ENCODE data around the gene HS3ST3A1. TPM values are rescaled to one million over a fixed set of nuclear protein-coding genes. Genes with fewer than 3 reads are reported as not detected.

The HS3ST3A1 gene
- total RNA-seq, 1 experiment from 2014 or later = 47.6 TPM

DNA sequence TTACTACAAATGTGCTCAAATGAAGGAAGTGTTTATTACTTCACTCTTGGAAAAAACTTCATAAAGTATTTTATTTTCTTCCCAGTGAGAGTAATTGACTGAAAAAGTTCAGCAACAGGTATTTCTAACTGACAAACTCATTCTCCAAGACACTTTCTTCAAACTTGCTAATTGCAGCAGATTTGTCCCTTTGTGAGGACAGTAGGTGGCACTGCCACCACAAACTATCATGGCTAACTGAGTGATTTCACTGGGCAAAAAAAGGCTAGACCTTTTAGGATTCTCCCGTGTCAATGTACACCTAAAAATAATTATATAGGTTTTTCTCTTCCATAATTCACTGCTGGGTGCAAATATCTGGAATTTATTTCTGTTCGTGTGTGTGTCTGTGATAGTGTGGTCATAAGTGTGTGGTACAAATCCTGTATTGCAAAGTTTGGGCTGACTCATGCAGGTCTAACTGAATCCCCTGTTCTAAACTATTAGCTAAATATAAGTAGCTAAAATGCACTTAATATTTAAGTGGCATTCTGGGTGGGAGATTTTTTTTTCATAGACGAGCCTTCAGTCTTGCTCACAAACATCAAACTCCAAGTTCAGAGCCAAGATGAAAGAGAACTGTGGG, 3.9 kb downstream of the HS3ST3A1 start:
- ATAC-seq = no peak
- intact Hi-C loops (cut with micrococcal nuclease) = loop anchor here (1.0 to 10.0 kb wide), 2 partner anchors 467 to 704 kb away; partner anchors contain the start of gene COX10
- ChIA-PET POLR2A (ENCODE audit: unreplicated experiment) (no interaction called here), CTCF (no interaction called here)
- no TSS peak for BruUV-seq (replicated peaks)
- Histone ChIP-seq H3K9me2 (replicated peaks; ENCODE audit: low read length) (no peaks in the 10 kb centered on the region), H3K79me2 (ENCODE audit: low read length) (peaks cover 89% of the 10 kb centered on the region), H3K4me1 (ENCODE audit: insufficient read depth, low read length) (peaks cover 29% of the 10 kb centered on the region; the same call in 1 of the 2 replicates), H3F3A (ENCODE audit: low read length, unreplicated experiment) (no peaks in the 10 kb centered on the region), H3K27me3 (ENCODE audit: low read length) (peaks cover 15% of the 10 kb centered on the region), H3K4me2 (ENCODE audit: low read length) (peak overlapping the region; percentile 87), H3K9me3 (ENCODE audit: low read length) (no peaks in the 10 kb centered on the region), H3K36me3 (ENCODE audit: low read depth, low read length) (no peaks in the 10 kb centered on the region), H3K4me3 (ENCODE audit: low read length) (peak overlapping the region; percentile 71), H4K20me1 (ENCODE audit: low read length) (no peaks in the 10 kb centered on the region), H3K27ac (ENCODE audit: low read length) (no peak overlapping the region), H3K9ac (ENCODE audit: low read length) (peak overlapping the region; percentile 81; the same call in 1 of the 2 replicates), H2AFZ (ENCODE audit: low read length) (no peak overlapping the region)
- DNase-seq = peak; percentile 78
- no peak for TF ChIP-seq EZH2phosphoT487 (IDR thresholded peaks at IDR 0.05; ENCODE audit: borderline replicate concordance, low read length)
- TF ChIP-seq CTCF (conservative IDR thresholded peaks at IDR 0.05; ENCODE audit: low read depth, low read length) = peak; percentile 94

DNA sequence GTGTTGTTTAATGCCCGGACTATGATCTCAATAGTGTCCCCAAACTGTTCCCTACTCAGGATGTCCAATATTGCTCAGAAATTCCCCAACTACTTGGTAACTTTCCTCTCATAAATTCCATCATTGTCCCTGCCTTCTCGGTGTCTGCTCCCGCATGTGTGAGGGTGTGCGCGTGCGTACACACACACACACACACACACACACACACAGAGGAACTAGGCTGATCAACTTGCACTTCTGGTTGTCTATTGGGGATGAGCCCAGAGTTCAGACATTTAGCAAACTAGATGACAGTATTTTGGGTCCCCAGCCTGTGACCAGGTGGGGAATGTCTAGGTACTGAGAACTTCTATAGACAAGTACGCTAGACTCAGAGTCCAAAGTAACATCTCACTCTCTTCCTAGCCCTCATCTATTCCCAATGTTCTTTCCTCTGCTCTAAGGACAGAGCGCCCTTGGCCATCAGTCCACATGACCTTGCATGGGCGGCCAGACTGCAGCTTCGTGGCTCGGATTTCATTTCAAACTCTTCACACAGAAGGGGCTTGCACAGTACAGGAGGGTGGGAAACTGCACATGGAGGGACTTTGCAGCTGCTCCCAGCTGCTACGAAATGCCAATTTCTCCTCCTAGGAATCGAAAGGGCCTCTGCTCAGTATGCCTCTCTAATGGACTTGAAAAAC, 5.3 kb downstream of the HS3ST3A1 start:
- H3K4me1 ChIP-seq (ENCODE audit: insufficient read depth, low read length) = peaks cover 28% of the 10 kb centered on the region; the same call in 1 of the 2 replicates
- peaks cover 12% of the 10 kb centered on the region for H3K27me3 ChIP-seq (ENCODE audit: low read length)
- ChIA-PET POLR2A (ENCODE audit: unreplicated experiment) (no interaction called here), CTCF (no interaction called here)
- H3F3A ChIP-seq (ENCODE audit: low read length, unreplicated experiment) = no peaks in the 10 kb centered on the region
- no peak overlapping the region for H3K9ac ChIP-seq (ENCODE audit: low read length)
- TF ChIP-seq EZH2 (IDR thresholded peaks at IDR 0.05; ENCODE audit: low read length, unreplicated experiment) (no peak), CTCF (conservative IDR thresholded peaks at IDR 0.05; ENCODE audit: low read depth, low read length) (no peak), EZH2phosphoT487 (IDR thresholded peaks at IDR 0.05; ENCODE audit: borderline replicate concordance, low read length) (no peak)
- H4K20me1 ChIP-seq (ENCODE audit: low read length) = no peaks in the 10 kb centered on the region
- H3K9me3 ChIP-seq (ENCODE audit: low read length) = no peaks in the 10 kb centered on the region
- H3K4me2 ChIP-seq (ENCODE audit: low read length) = peak overlapping the region; percentile 87
- DNase-seq (no peak), ATAC-seq (no peak)
- H2AFZ ChIP-seq (ENCODE audit: low read length) = peak overlapping the region; percentile 4; the same call in 1 of the 2 replicates
- no peaks in the 10 kb centered on the region for H3K9me2 ChIP-seq (replicated peaks; ENCODE audit: low read length)
- no peaks in the 10 kb centered on the region for H3K36me3 ChIP-seq (ENCODE audit: low read depth, low read length)
- intact Hi-C loops (cut with micrococcal nuclease) = loop anchor here (10.0 kb wide), 1 partner anchor 468 kb away; the partner anchor contains the start of gene COX10
- H3K79me2 ChIP-seq (ENCODE audit: low read length) = peaks cover 100% of the 10 kb centered on the region
- no peak overlapping the region for H3K27ac ChIP-seq (ENCODE audit: low read length)
- peak overlapping the region; percentile 30 for H3K4me3 ChIP-seq (ENCODE audit: low read length)
- no TSS peak for BruUV-seq (replicated peaks)

GRCh38 chr17:13595599-13595899, 6.2 kb downstream of the HS3ST3A1 start:
- ChIA-PET CTCF (interaction anchor here (0.6 kb wide), 1 partner anchor 76 kb away, joined by 3 read pairs; no protein-coding TSS in a partner anchor), POLR2A (ENCODE audit: unreplicated experiment) (no interaction called here)
- Histone ChIP-seq H3K9ac (ENCODE audit: low read length) (no peak overlapping the region), H3K36me3 (ENCODE audit: low read depth, low read length) (no peaks in the 10 kb centered on the region), H4K20me1 (ENCODE audit: low read length) (no peaks in the 10 kb centered on the region), H3K9me2 (replicated peaks; ENCODE audit: low read length) (no peaks in the 10 kb centered on the region), H3F3A (ENCODE audit: low read length, unreplicated experiment) (no peaks in the 10 kb centered on the region), H3K9me3 (ENCODE audit: low read length) (no peaks in the 10 kb centered on the region), H3K4me3 (ENCODE audit: low read length) (no peak overlapping the region; the same call in 1 of the 2 replicates), H3K4me2 (ENCODE audit: low read length) (peak overlapping the region; percentile 87), H3K79me2 (ENCODE audit: low read length) (peaks cover 99% of the 10 kb centered on the region), H3K4me1 (ENCODE audit: insufficient read depth, low read length) (peaks cover 31% of the 10 kb centered on the region), H2AFZ (ENCODE audit: low read length) (no peak overlapping the region), H3K27ac (ENCODE audit: low read length) (no peak overlapping the region), H3K27me3 (ENCODE audit: low read length) (0 out of 2 replicates have a peak, but pooled peaks cover 5% of the 10 kb centered on the region)
- BruUV-seq (replicated peaks) = no TSS peak
- no peak for TF ChIP-seq EZH2phosphoT487 (IDR thresholded peaks at IDR 0.05; ENCODE audit: borderline replicate concordance, low read length)
- TF ChIP-seq EZH2 (IDR thresholded peaks at IDR 0.05; ENCODE audit: low read length, unreplicated experiment) = no peak
- TF ChIP-seq CTCF (conservative IDR thresholded peaks at IDR 0.05; ENCODE audit: low read depth, low read length) = no peak
- DNase-seq (no peak), ATAC-seq (no peak)
- intact Hi-C loops (cut with micrococcal nuclease) = loop anchor here (10.0 kb wide), 1 partner anchor 469 kb away; the partner anchor contains the start of gene COX10

Data from PC-3 (cell line).